ENCODE measurements around the gene TP53I13.

The TP53I13 gene

GRCh38 chr17:29591146-29591736, 22.7 kb downstream of the TP53I13 start (continued):
- no peak for TF ChIP-seq ZNF510 (tag by site-specific recombination; IDR thresholded peaks at IDR 0.05; ENCODE audit: insufficient replicate concordance)
- no peak for TF ChIP-seq ZNF600 (tag by site-specific recombination; IDR thresholded peaks at IDR 0.05)
- TF ChIP-seq ZNF555 (tag by site-specific recombination; conservative IDR thresholded peaks at IDR 0.05) = no peak
- peak; percentile 95 for TF ChIP-seq PRDM4 (tag by site-specific recombination; IDR thresholded peaks at IDR 0.05)
- TF ChIP-seq ZNF768 (tag by site-specific recombination; IDR thresholded peaks at IDR 0.05) = no peak
- peak; percentile 100 for TF ChIP-seq ZNF335 (tag by site-specific recombination; conservative IDR thresholded peaks at IDR 0.05)
- peak; percentile 14 for TF ChIP-seq WT1 (tag by site-specific recombination; IDR thresholded peaks at IDR 0.05)
- no peak for TF ChIP-seq ZNF157 (tag by site-specific recombination; IDR thresholded peaks at IDR 0.05)
- no peak for TF ChIP-seq MYNN (tag by site-specific recombination; IDR thresholded peaks at IDR 0.05; ENCODE audit: borderline replicate concordance)
- no peak for TF ChIP-seq ZNF626 (tag by site-specific recombination; IDR thresholded peaks at IDR 0.05)
- peak; percentile 19 for TF ChIP-seq KLF1 (tag by site-specific recombination; IDR thresholded peaks at IDR 0.05)
- no peak for TF ChIP-seq ZNF19 (tag by site-specific recombination; IDR thresholded peaks at IDR 0.05; ENCODE audit: low read depth)
- no peak for TF ChIP-seq PRDM2 (tag by site-specific recombination; IDR thresholded peaks at IDR 0.05; ENCODE audit: borderline replicate concordance)
- no peak for TF ChIP-seq PATZ1 (tag by site-specific recombination; IDR thresholded peaks at IDR 0.05)
- TF ChIP-seq ZNF426 (tag by site-specific recombination; IDR thresholded peaks at IDR 0.05) = no peak
- no peak for TF ChIP-seq REPIN1 (tag by site-specific recombination; IDR thresholded peaks at IDR 0.05; ENCODE audit: low read depth)
- no peak for TF ChIP-seq HIC1 (tag by site-specific recombination; IDR thresholded peaks at IDR 0.05)
- TF ChIP-seq GLIS2 (tag by site-specific recombination; IDR thresholded peaks at IDR 0.05) = no peak
- TF ChIP-seq GFI1B (tag by site-specific recombination; IDR thresholded peaks at IDR 0.05) = no peak
- TF ChIP-seq SCRT2 (tag by site-specific recombination; IDR thresholded peaks at IDR 0.05) = no peak
- TF ChIP-seq ZNF114 (tag by site-specific recombination; IDR thresholded peaks at IDR 0.05) = no peak
- TF ChIP-seq ZNF558 (tag by site-specific recombination; IDR thresholded peaks at IDR 0.05) = no peak
- TF ChIP-seq ZNF184 (tag by site-specific recombination; IDR thresholded peaks at IDR 0.05) = no peak
- no peak for TF ChIP-seq SP7 (tag by site-specific recombination; IDR thresholded peaks at IDR 0.05)
- no peak for TF ChIP-seq ZNF585B (tag by site-specific recombination; IDR thresholded peaks at IDR 0.05)
- TF ChIP-seq KLF16 (tag by site-specific recombination; IDR thresholded peaks at IDR 0.05) = peak; percentile 13; the same call in 1 of the 2 replicates
- no peak for TF ChIP-seq ZNF214 (tag by site-specific recombination; IDR thresholded peaks at IDR 0.05; ENCODE audit: borderline replicate concordance)
- no peak for TF ChIP-seq ZSCAN30 (tag by site-specific recombination; IDR thresholded peaks at IDR 0.05)
- TF ChIP-seq ZNF654 (tag by site-specific recombination; IDR thresholded peaks at IDR 0.05; ENCODE audit: low read depth) = no peak

All from HEK293 (cell line).